ENCODE data around the gene CD248.
A peak's percentile ranks its signal among the peaks of the same experiment; 100 is the strongest.

DNA sequence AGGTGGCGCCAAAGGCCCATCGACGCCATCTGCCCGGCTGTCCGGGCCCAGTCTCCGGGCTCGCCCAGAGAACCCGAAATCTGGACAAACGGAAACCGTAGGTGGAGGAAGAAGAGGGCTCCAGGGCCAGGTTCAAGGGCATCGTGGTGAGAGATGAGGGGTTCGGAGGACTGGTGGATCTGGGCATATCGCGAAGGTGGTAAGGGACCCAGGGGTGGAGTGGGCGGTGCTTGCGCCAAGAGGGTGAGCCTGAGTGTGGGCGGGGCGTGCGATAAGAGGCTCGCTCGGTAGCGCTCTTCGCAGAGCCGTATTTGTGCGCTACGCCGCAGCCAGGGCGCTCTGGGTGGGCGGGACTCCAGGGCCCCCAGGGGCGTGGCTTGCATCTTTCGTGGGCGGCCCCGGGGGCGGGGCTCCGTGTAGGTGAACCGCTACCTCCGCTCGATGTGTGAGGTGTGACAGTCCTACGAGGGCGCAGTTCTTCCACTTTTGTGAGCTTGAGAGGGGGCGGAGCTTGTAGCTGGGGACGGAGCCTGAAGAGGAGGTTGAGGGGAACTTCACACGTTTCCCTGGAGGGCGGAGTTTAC, 4.8 kb downstream of the CD248 start:
- TF ChIP-seq SIN3A (IDR thresholded peaks at IDR 0.05; ENCODE audit: borderline replicate concordance, insufficient read depth, low read length), result no peak; the same call in 1 of the 2 replicates
- 0 out of 2 replicates have a peak, but pooled peaks have one; percentile 40 for TF ChIP-seq TAF1 (IDR thresholded peaks at IDR 0.05; ENCODE audit: borderline replicate concordance, insufficient read depth, low read length)
- TF ChIP-seq, protein P1, sequence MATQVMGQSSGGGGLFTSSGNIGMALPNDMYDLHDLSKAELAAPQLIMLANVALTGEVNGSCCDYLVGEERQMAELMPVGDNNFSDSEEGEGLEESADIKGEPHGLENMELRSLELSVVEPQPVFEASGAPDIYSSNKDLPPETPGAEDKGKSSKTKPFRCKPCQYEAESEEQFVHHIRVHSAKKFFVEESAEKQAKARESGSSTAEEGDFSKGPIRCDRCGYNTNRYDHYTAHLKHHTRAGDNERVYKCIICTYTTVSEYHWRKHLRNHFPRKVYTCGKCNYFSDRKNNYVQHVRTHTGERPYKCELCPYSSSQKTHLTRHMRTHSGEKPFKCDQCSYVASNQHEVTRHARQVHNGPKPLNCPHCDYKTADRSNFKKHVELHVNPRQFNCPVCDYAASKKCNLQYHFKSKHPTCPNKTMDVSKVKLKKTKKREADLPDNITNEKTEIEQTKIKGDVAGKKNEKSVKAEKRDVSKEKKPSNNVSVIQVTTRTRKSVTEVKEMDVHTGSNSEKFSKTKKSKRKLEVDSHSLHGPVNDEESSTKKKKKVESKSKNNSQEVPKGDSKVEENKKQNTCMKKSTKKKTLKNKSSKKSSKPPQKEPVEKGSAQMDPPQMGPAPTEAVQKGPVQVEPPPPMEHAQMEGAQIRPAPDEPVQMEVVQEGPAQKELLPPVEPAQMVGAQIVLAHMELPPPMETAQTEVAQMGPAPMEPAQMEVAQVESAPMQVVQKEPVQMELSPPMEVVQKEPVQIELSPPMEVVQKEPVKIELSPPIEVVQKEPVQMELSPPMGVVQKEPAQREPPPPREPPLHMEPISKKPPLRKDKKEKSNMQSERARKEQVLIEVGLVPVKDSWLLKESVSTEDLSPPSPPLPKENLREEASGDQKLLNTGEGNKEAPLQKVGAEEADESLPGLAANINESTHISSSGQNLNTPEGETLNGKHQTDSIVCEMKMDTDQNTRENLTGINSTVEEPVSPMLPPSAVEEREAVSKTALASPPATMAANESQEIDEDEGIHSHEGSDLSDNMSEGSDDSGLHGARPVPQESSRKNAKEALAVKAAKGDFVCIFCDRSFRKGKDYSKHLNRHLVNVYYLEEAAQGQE (IDR thresholded peaks at IDR 0.05; ENCODE audit: insufficient read depth in 1 of 2, low read depth in 2 of 2, low read length in 2 of 2), result 0 out of 4 replicates have a peak, but pooled peaks of 1 of the 2 experiments have one; percentile 27

Data from PFSK-1 (cell line).